MM.1S (cell line): ENCODE results near the gene NSUN5.
"Not testable (repeated sequence)": the region's sequence is repeated elsewhere in the genome, so short reads cannot be mapped to it uniquely, and the experiment has no call there.

Experiments
- DNase-seq: peaks from one replicate; pipeline ENCODE4 v3.0.0-alpha.2; 2015
- H2AFZ ChIP-seq: fragments of 300-600 bp; sonication (generic); 2 replicates; pipeline ENCODE4 v1.6.0; 2016; ENCODE audit warnings: antibody characterized with exemption, low read length
- H3F3A ChIP-seq: fragments of 300-600 bp; sonication (generic); 2 replicates; pipeline ENCODE4 v1.6.1; 2016; ENCODE audit warnings: mild to moderate bottlenecking, antibody characterized with exemption, low read length, moderate library complexity, mixed read lengths; ENCODE audit not compliant: insufficient read depth
- H3K27ac ChIP-seq: fragments of 300-600 bp; sonication (generic); 2 replicates; pipeline ENCODE4 v1.5.1; 2016; ENCODE audit warnings: mild to moderate bottlenecking, low read length
- H3K27me3 ChIP-seq: fragments of 300-600 bp; sonication (generic); replicated peaks from 2 replicates; pipeline ENCODE4 v1.6.0; 2016; ENCODE audit warnings: low read length; ENCODE audit not compliant: insufficient read depth
- H3K36me3 ChIP-seq: fragments of 300-600 bp; sonication (generic); replicated peaks from 2 replicates; pipeline ENCODE4 v1.6.1; 2016; ENCODE audit warnings: mild to moderate bottlenecking, low read length, mixed read lengths; ENCODE audit not compliant: insufficient read depth
- H3K4me1 ChIP-seq: fragments of 300-600 bp; sonication (generic); 2 replicates; pipeline ENCODE4 v1.6.1; 2016; ENCODE audit warnings: low read length, mixed read lengths
- H3K4me2 ChIP-seq: fragments of 300-600 bp; sonication (generic); 2 replicates; pipeline ENCODE4 v1.6.0; 2016; ENCODE audit warnings: low read depth, low read length
- H3K4me3 ChIP-seq: fragments of 300-600 bp; sonication (generic); 2 replicates; pipeline ENCODE4 v1.5.1; 2016; ENCODE audit warnings: low read length, mixed read lengths
- H3K79me2 ChIP-seq: fragments of 300-600 bp; sonication (generic); 2 replicates; pipeline ENCODE4 v1.6.1; 2016; ENCODE audit warnings: mixed run types, low read length, mixed read lengths
- H3K9ac ChIP-seq: fragments of 300-600 bp; sonication (generic); 2 replicates; pipeline ENCODE4 v1.6.1; 2016; ENCODE audit warnings: low read length, mixed read lengths
- H3K9me2 ChIP-seq: fragments of 300-600 bp; sonication (generic); replicated peaks from 2 replicates; pipeline ENCODE4 v1.6.1; 2016; ENCODE audit warnings: mild to moderate bottlenecking, low read length, mixed read lengths; ENCODE audit not compliant: insufficient read depth
- H3K9me3 ChIP-seq: fragments of 300-600 bp; sonication (generic); replicated peaks from 2 replicates; pipeline ENCODE4 v1.6.1; 2016; ENCODE audit warnings: mild to moderate bottlenecking, low read length, mixed read lengths; ENCODE audit not compliant: insufficient read depth
- H4K20me1 ChIP-seq: fragments of 300-600 bp; sonication (generic); 2 replicates; pipeline ENCODE4 v1.6.1; 2016; ENCODE audit warnings: mild to moderate bottlenecking, low read length, moderate library complexity, mixed read lengths; ENCODE audit not compliant: insufficient read depth

NSUN5 gene

GRCh38 chr7:73297706-73298105, 10.9 kb downstream of the NSUN5 start:
- not testable (repeated sequence) for H4K20me1 ChIP-seq, DNase-seq, H3K9me2 ChIP-seq, H3K4me2 ChIP-seq, H2AFZ ChIP-seq, H3K4me3 ChIP-seq, H3K4me1 ChIP-seq, H3K36me3 ChIP-seq, H3K9ac ChIP-seq, H3K27me3 ChIP-seq, H3K79me2 ChIP-seq, H3F3A ChIP-seq, H3K9me3 ChIP-seq, H3K27ac ChIP-seq

DNA sequence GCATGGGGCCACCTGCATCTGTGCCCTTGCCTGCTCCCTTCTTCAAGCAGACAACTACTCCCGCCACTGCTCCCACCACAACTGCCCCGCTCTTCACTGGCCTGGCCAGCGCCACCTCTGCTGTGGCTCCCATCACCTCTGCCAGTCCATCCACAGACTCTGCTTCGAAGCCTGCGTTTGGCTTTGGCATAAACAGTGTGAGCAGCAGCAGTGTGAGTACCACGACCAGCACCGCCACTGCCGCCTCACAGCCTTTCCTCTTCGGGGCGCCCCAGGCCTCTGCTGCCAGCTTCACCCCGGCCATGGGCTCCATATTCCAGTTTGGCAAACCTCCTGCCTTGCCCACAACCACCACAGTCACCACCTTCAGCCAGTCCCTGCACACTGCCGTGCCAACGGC, 11.4 kb downstream of the NSUN5 start:
- not testable (repeated sequence) for H3K9me2 ChIP-seq, H3K4me3 ChIP-seq, H3F3A ChIP-seq, H3K27ac ChIP-seq, H4K20me1 ChIP-seq, H3K9me3 ChIP-seq, H3K9ac ChIP-seq, H3K27me3 ChIP-seq, H3K4me2 ChIP-seq, H2AFZ ChIP-seq, H3K79me2 ChIP-seq, H3K36me3 ChIP-seq, H3K4me1 ChIP-seq, DNase-seq

GRCh38 chr7:73277210-73277609, 31.4 kb downstream of the NSUN5 start:
- not testable (repeated sequence) for H3K9me3 ChIP-seq, H3K36me3 ChIP-seq, H3K27ac ChIP-seq, H2AFZ ChIP-seq, H3K27me3 ChIP-seq, H3K4me1 ChIP-seq, H3K4me2 ChIP-seq, H3K4me3 ChIP-seq, H4K20me1 ChIP-seq, DNase-seq, H3K9ac ChIP-seq, H3K79me2 ChIP-seq, H3F3A ChIP-seq, H3K9me2 ChIP-seq

- not testable (repeated sequence) for H3K27me3 ChIP-seq, H3K36me3 ChIP-seq, H2AFZ ChIP-seq, DNase-seq, H3K9me2 ChIP-seq, H3F3A ChIP-seq, H3K4me1 ChIP-seq, H3K4me2 ChIP-seq, H3K27ac ChIP-seq, H4K20me1 ChIP-seq, H3K9me3 ChIP-seq, H3K4me3 ChIP-seq, H3K79me2 ChIP-seq, H3K9ac ChIP-seq
Observed at GRCh38 chr7:73267813-73268212, 40.8 kb downstream of the NSUN5 start.

- H3K27ac ChIP-seq, H3K4me2 ChIP-seq, H3K9me3 ChIP-seq, H3K36me3 ChIP-seq, H3F3A ChIP-seq, DNase-seq, H2AFZ ChIP-seq, H3K9ac ChIP-seq, H3K79me2 ChIP-seq, H3K4me3 ChIP-seq, H4K20me1 ChIP-seq, H3K9me2 ChIP-seq, H3K27me3 ChIP-seq, H3K4me1 ChIP-seq: not testable (repeated sequence)
Observed at GRCh38 chr7:73266719-73267368, 41.8 kb downstream of the NSUN5 start.

GRCh38 chr7:73262416-73262815, 46.2 kb downstream of the NSUN5 start:
- H3K4me1 ChIP-seq, H3K9me2 ChIP-seq, H3K79me2 ChIP-seq, H3K4me2 ChIP-seq, H3K36me3 ChIP-seq, DNase-seq, H4K20me1 ChIP-seq, H3K27ac ChIP-seq, H3K27me3 ChIP-seq, H3F3A ChIP-seq, H2AFZ ChIP-seq, H3K4me3 ChIP-seq, H3K9me3 ChIP-seq, H3K9ac ChIP-seq: not testable (repeated sequence)
